Activated CD4-positive, alpha-beta T cell treated with anti-CD3 and anti-CD28 coated beads for 48 hours (primary cell): ENCODE data around the gene SHROOM3.

Experiments
- DNase-seq: peaks from one replicate; pipeline ENCODE4 v3.0.0-alpha.2; 2020

The SHROOM3 gene

DNA sequence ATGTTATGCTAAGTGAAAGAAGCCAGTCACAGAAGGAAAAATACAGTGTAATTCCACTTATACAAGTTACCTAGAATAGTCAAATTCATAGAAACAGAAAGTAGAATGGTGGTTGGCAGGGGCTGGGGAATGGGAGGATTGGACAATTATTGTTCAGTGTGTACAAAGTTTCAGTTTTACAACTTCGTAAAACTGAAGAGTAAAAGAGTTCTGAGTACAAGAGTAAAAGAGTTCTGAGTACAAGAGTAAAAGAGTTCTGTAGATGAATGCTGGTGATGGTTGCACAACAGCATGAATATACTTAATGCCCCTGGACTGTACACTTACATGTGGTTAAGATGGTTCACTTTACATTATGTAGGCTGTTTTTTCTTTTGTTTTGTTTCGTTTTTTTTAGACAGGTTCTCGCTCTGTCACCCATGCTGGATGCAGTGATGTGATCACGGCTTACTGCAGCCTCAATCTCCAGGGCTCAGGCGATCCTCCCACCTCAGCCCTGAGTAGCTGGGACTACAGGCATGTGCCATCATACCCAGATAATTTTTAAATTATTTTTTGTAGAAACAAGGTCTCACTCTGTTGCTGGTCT is 232.0 kb downstream of the SHROOM3 start:
- DNase-seq: no peak

DNA sequence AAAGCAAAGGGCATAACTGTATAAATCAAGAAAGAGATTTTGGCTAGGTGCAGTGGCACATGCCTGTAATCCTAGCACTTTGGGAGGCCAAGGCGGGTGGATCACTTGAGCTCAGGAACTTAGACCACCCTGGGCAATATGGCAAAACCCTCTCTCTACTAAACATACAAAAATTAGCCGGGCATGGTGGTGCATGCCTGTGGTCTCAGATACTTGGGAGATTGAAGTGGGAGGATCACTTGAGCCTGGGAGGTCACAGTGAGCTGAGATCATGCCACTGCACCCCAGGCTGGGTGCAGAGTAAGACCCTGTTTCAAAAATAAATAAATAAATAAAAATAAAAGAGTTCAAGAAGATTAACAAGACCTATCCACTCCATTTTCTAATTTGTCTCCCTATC is 235.6 kb downstream of the SHROOM3 start:
- DNase-seq: no peak

DNA sequence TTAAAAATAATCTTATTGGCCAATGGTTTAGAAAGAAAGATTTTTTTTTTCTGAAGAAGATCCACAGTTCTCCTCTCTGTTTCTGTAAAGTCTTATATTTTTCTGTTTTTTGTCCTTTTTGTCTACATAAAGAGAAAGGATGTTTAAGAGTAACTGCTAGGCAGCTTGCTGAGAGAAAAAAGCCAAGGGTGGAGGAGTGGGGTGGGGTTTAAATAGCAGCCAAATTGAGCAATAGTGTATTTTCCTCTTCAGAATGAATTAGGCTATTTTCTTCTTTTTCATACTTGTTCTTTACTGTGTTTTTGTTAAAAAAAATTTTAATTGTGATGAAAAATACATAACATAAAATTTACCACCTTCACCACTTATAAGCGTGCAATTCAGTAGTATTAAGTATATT is 238.3 kb downstream of the SHROOM3 start:
- DNase-seq: no peak

DNA sequence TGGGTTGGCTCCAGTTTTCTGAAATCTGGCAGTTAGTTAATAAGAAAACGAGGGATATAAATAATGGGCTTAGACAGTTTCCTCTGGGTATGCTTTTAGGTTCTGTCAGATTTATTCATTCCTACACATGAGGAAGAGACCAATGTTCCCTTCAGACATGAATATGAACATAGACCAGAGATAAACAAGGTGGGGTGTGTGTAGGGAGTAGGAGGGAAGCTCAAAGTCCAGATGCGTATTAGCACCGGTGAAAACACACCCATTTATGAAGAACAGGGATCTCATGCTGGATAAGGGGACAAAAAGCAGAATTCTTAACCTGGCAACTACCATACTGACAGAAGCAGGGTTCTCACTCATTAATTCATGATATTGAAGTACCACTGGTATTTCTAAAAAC is 240.0 kb downstream of the SHROOM3 start:
- DNase-seq: no peak

GRCh38 chr4:76677571-76678326 is 242.7 kb downstream of the SHROOM3 start:
- DNase-seq: no peak

GRCh38 chr4:76679691-76680090 is 244.7 kb downstream of the SHROOM3 start:
- no peak for DNase-seq

GRCh38 chr4:76680952-76681351 is 245.9 kb downstream of the SHROOM3 start:
- DNase-seq: no peak

DNA sequence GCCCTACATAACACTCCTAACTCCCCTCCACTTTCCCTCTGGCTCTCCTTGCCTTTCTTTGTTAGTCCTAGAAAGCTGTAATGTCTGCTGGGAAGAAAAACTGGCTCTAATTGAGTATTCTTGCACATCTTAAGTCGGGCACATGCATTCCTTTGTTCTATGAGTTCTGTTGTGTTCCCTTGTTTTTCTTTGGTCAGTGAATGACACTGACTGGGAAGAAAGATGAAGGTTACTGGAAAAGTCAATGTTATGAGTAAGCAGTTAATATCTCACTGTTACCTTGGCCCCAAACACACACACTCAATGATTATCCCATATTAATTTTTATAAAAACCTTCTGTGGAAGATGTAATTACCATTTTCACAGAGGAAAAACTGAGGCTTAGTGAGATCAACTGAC is 247.0 kb downstream of the SHROOM3 start:
- DNase-seq: no peak

GRCh38 chr4:76683144-76683543 is 248.1 kb downstream of the SHROOM3 start:
- no peak for DNase-seq

DNA sequence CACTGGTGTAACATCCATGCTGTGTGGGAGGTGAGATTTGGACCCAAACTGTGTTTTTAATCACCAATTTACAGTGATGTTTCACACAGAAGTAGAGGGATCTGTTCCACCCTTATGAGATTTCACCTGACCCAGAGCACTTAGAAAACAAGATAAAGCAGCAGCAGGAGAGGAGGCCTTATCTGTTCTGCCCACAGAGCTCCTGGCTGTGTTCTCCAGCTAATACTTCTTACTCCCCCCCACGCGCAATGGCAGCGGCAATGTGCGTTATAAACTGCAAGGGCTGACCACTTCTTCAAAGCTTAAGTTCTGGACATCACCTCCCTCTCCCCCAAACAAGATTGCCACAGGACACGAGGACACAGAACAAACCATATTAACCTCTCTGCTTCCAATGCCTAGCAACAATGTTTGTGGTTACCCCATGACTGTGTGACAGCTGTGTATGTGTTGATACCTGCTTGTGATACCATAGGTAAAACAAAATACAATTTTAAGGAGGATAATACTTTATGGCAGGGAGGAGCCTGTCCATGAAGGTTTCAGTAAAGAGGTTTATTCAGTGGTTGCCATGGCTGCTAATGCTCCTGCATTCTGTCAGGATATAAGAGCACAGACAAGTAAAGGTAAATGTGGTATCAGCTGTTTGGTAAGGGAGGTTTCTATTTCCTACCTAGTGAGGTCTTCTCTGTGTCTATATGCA is 252.9 kb downstream of the SHROOM3 start:
- DNase-seq: no peak

GRCh38 chr4:76688619-76689144 is 253.7 kb downstream of the SHROOM3 start:
- DNase-seq: no peak

DNA sequence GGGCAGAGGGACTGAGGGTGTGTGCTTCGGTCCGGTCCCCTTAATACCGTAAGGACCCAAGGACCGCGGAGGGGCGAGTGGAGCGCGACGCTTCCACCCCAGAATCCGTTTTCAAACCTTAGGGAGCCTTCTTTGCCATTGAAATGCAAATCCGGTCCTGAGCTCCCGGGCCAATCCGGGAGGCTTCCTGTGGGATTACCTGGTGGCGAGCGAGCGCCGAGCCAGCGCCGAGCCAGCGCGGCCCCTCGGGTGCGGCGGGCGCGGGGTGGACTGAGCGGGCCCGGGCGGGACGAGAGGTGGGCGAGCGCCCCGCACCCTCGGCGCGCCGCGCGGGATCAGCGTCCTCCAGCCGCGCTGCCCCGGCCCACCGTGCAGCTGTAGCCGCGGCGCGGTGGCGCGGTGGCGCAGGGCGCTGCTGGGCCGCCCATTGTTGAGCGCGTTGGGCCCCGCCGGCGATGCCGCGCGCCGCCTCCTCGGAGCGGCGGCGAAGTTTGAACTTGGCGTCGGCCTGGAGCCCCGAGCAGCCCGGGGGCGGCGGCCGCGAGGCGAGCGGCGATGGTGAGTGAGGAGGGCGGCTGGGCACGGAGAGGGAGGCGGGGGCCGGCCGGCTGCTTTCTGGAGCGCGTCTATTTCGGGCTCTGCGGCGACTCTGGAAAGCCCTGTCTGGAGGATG is 254.3 kb downstream of the SHROOM3 start:
- peak; percentile 37 for DNase-seq

DNA sequence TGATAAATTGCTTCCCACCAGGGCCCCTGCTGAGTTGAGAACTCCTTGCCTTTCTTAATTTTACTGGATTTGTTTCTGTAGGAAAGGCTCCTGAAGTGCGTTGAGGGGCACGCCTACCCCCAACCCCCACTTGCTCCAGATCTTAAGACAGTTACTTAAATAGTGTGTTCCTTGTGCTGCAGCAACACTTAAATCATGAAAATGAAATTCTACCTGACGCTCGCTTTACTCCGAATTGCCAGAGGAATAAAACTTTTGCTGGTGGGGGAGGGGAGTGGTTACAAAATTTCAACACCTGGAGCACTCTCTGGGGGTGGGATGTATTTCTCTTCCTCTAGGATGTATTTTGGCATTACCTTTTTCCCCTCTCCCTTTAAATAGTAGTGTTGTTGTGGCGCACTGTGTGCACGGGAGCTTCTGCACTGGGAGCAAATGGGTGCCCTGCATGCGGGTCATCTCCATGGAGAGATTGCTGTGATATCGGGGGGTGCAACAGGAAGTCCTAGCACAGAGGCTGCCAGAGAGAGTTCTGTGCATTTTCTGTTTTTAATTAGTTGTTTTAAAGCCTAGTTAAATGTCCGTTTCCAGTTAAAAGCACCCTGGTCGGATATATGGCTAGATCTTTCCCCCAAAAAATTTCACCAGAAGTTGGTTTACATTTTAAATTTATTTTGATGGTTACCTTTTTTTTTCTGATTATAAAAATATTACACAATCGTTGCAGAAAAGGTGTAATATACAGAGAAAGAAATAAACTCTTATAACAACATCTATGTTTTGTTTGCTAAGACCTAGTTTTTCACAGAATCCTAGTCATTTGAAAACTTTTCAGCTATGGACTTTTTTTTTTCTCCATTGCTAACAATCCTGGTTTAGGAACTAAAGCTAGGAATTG is 255.2 kb downstream of the SHROOM3 start:
- DNase-seq: no peak

- no peak for DNase-seq
Observed at GRCh38 chr4:76690906-76691275, 255.9 kb downstream of the SHROOM3 start.

DNA sequence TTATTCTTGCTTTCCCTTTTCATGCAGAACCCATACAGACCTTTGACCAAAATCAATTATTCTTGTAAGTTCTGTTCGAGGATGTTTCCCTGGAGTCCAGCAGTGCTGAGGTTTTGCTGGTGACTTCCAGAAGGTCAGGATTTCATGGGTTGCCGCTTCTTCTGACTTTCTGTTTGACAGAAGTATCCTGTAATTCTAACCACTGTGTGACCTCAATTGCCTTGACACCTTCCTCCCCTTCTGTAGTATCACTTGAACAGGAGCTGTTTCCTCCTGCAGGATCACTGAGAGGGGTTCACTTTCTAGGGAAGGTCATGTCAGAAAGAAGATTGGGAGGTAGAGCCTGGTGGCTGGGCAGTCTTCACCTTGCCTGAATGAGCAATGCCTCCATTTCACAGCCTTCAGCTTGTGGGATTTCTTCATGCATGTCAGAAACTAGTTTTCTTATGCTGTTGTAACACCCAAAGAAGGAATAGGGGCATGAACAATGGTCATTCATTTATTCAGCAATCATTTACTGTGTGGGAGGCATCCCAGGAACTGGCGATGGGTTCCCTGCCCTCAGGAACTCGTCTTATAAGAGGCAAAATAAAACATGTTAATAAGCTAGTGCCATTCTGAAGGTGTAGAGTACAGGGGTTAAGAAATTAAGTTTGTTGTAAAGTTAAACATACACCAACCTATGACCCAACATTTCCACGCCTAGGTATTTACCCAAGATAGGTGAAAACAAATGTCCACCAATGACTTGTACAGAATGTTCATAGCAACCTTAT is 257.0 kb downstream of the SHROOM3 start:
- no peak for DNase-seq

DNA sequence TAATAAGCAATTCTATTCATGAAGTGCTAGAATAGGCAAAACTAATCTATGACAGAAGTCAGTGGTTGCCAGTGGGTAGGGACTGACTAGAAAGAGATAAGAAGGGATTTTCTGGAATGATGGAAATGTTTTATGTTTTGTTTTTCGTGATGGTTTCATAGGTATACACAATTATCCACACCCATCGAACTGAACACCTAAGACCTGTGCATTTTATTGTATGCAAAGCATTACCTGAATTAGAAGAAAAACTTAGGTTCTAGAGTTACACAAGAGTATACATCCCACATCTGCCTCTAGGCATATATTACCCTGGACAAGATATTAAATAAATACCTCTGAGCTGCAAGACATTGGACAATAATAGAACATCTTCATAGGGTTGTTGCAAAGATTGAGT is 257.7 kb downstream of the SHROOM3 start:
- DNase-seq: no peak

DNA sequence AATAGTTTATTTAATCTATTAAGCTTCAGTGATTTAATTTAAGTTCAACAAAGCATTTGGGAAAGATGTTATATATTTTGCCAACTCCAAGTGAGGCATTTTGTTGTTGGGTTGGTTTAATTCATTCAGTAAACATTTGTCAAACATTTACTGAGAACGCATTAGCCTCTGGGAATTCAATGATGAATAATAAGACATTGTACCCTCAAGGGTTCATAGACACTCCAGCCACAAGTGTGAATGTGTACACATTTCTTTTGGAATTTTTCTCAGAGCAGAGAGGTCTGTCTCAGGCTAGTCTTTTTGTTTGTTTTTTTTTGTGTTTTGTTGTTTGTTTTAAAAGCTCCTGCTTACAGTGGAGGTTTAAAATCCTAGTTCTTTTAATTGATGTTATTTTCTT is 259.0 kb downstream of the SHROOM3 start:
- DNase-seq: no peak

GRCh38 chr4:76696109-76696508 is 261.1 kb downstream of the SHROOM3 start:
- DNase-seq: no peak

DNA sequence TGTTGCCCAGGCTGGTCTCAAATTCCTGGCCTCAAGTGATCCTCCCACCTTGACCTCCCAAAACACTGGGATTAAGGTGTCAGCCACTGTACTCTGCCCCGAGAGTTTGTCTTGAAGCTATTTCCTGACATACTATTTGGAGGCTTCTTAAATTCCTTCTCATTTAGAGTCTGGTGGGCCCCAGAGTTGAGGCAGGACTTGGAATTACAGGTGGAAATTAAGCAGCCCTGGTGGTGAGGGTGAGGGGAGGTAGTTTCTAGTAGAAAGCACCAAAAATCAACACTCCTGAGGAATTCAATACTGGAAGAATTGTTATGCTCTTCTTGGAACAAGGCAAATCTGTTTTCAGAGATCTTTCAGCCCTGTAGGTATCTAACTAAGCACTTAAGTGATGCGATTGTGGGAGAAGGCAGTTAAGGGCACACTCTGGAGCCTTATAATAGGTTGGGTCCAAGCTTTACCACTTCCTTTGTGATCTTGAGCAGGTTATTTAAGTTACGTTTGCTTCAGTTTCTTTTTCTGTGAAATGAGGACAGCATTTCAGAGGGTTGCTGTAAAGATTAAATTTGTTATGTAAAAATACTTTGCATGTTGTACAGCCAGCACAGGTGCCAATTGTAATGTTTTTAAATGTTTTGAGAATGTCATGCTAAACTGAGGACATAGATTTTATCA is 262.2 kb downstream of the SHROOM3 start:
- DNase-seq: no peak

- no peak for DNase-seq
Observed at GRCh38 chr4:76698141-76698540, 263.1 kb downstream of the SHROOM3 start.

DNA sequence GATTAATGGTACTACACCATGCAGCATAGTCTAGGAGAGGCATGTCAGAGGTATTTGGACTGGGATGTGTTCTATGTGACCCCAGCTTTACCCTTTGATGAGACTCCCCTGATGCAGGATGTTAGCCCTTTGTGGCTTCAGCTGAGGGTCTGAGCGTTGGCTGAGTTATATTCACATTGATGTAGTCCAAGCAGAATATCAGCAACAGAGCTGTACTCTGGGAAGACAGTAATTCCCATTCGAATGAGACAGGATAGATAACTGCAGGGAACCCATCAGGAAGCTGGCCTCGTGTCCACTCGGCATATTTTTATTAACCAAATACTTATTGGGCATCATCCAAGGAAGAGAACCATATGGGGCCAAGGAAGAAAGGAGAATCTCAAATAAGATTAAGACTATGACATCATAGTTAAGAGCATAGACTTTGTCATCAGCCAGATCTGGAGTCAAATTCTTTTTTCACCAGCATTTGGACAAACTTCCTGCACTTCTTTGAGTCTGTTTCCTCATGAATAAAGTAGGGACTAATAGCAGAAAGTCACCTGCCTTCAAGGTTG is 264.8 kb downstream of the SHROOM3 start:
- DNase-seq: no peak
